Keratinocyte (primary cell): ENCODE results near the gene DMXL1. TPM values are rescaled to one million over a fixed set of nuclear protein-coding genes. Genes with fewer than 3 reads are reported as not detected.

ENCODE experiments used
- DNase-seq: peaks from one replicate; pipeline ENCODE4 v3.0.0-alpha.2; 2011; ENCODE audit warnings: low read depth, missing footprints, low spot score
- FAIRE-seq: peaks from 2 replicates; lab custom pipeline; 2011; peaks lifted over from hg19 to GRCh38; lab: Jason Lieb, UNC
- H2AFZ ChIP-seq: 2 replicates; pipeline ENCODE4 v1.6.0; 2012; ENCODE audit warnings: low read length, control low read depth, inconsistent platforms; ENCODE audit not compliant: control insufficient read depth
- H3K27ac ChIP-seq: 2 replicates; pipeline ENCODE4 v1.5.1; 2011; ENCODE audit warnings: low read length; ENCODE audit not compliant: control insufficient read depth, insufficient read depth
- H3K27me3 ChIP-seq: 3 replicates; pipeline ENCODE4 v1.6.0; 2011; ENCODE audit warnings: low read length; ENCODE audit not compliant: control insufficient read depth, insufficient read depth; ENCODE audit errors: extremely low read depth
- H3K36me3 ChIP-seq, 2 experiments: 2 replicates in 1 of 2; 3 replicates in 1 of 2; pipeline ENCODE4 v1.5.1; 2011; ENCODE audit warnings: low read length in 2 of 2, mild to moderate bottlenecking in 1 of 2; ENCODE audit not compliant: control insufficient read depth in 2 of 2, insufficient read depth in 2 of 2; ENCODE audit errors: extremely low read depth in 1 of 2
- H3K4me1 ChIP-seq: 3 replicates; pipeline ENCODE4 v1.5.1; 2011; ENCODE audit warnings: low read length; ENCODE audit not compliant: control insufficient read depth, insufficient read depth; ENCODE audit errors: extremely low read depth
- H3K4me2 ChIP-seq: 3 replicates; pipeline ENCODE4 v1.6.0; 2011; ENCODE audit warnings: low read depth, low read length; ENCODE audit not compliant: control insufficient read depth, insufficient read depth; ENCODE audit errors: extremely low read depth
- H3K4me3 ChIP-seq, 3 experiments: fragments of 200-600 bp in 1 of 3; sonication (generic) in 1 of 3; 2 replicates in 2 of 3; 3 replicates in 1 of 3; pipeline ENCODE4 v1.5.1; 2011 to 2016; ENCODE audit warnings: low read length in 3 of 3, mild to moderate bottlenecking in 3 of 3, control low read depth in 2 of 3, inconsistent platforms in 1 of 3, low read depth in 1 of 3, mixed read lengths in 1 of 3, mixed run types in 1 of 3, moderate library complexity in 1 of 3; ENCODE audit not compliant: control insufficient read depth in 2 of 3, insufficient read depth in 2 of 3; ENCODE audit errors: extremely low read depth in 1 of 3
- H3K79me2 ChIP-seq: 2 replicates; pipeline ENCODE4 v1.6.0; 2012; ENCODE audit warnings: low read length; ENCODE audit not compliant: control insufficient read depth, insufficient read depth
- H3K9ac ChIP-seq: 3 replicates; pipeline ENCODE4 v1.6.0; 2011; ENCODE audit warnings: low read length; ENCODE audit not compliant: control insufficient read depth, insufficient read depth; ENCODE audit errors: extremely low read depth
- H3K9me1 ChIP-seq: 3 replicates; pipeline ENCODE4 v1.6.0; 2011; ENCODE audit warnings: low read length; ENCODE audit not compliant: control insufficient read depth, insufficient read depth; ENCODE audit errors: extremely low read depth
- H3K9me3 ChIP-seq: 2 replicates; pipeline ENCODE4 v1.5.1; 2012; ENCODE audit warnings: low read depth, low read length; ENCODE audit not compliant: control insufficient read depth
- H4K20me1 ChIP-seq: 3 replicates; pipeline ENCODE4 v1.6.0; 2011; ENCODE audit warnings: low read length; ENCODE audit not compliant: control insufficient read depth, insufficient read depth; ENCODE audit errors: extremely low read depth
- EZH2 ChIP-seq: IDR thresholded peaks from one replicate; pipeline ENCODE4 v1.6.1; 2012; ENCODE audit warnings: inconsistent platforms, mild to moderate bottlenecking, low read length, moderate library complexity
- dilution Hi-C: fragments of 300-500 bp; cut with MboI; formaldehyde crosslinking; loops from one replicate; pipeline ENCODE4 v1.7.0; 2020; ENCODE audit warnings: low sequenced_read_pairs; ENCODE audit not compliant: extremely low pct_ligation_motif_present
- polyA plus RNA-seq, 5 experiments: library from polyadenylated mRNA; depleted of rRNA in 3 of 5; stranded (reverse) in 3 of 5; stranded (forward) in 1 of 5; unstranded in 1 of 5; fragments of >200 nt; gene quantifications; 1 replicate in 1 of 5; 2 replicates in 3 of 5; 3 replicates in 1 of 5; pipeline versions ENCODE4 v1.2.1 to v1.2.3, GENCODE V29; 2011 to 2012; ENCODE audit warnings: missing spikeins in 2 of 5, low read depth in 1 of 5, low replicate concordance in 1 of 5
- TF ChIP-seq, protein P1 (sequence below), 3 experiments: IDR thresholded peaks in 1 of 3; conservative IDR thresholded peaks in 1 of 3; optimal IDR thresholded peaks in 1 of 3; 2 replicates in 2 of 3; 3 replicates in 1 of 3; pipeline versions ENCODE3 to v1.5.1; 2011; ENCODE audit warnings: low read length in 3 of 3, mild to moderate bottlenecking in 3 of 3, moderate library complexity in 2 of 3, control low read depth in 1 of 3, inconsistent platforms in 1 of 3; ENCODE audit not compliant: insufficient read depth in 2 of 3; ENCODE audit errors: extremely low read depth in 1 of 3

Gene DMXL1
- polyA plus RNA-seq, 1 donor (not counting 4 experiments of a cell fraction or from before 2014, with no cell fraction given), result 13.1 TPM

DNA sequence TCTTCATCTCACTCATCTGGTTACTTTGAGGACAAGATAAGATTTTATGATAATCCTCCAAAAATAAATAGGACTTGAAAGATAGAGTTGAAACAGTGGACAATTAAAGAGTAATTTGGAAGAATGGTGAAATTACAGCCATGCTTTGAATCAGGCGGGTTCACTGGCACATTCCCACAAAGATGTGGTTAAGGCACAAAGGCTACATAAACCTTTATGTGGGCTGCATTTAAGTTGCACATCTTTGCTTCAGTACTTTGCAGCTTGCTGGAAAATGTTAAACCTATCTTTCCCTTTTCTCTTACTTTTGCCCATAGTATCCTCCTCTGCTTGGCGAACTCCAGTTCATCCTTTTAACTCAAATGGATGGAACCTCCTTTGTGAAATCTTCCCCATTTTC, 192.8 kb downstream of the DMXL1 start:
- no peaks in the 10 kb centered on the region for H3K9me1 ChIP-seq
- H4K20me1 ChIP-seq, result no peaks in the 10 kb centered on the region
- H3K27ac ChIP-seq, result no peak overlapping the region
- DNase-seq (no peak), FAIRE-seq (no peak)
- H2AFZ ChIP-seq, result no peak overlapping the region
- H3K79me2 ChIP-seq, result no peaks in the 10 kb centered on the region
- H3K36me3 ChIP-seq, result no peaks in the 10 kb centered on the region
- dilution Hi-C loops, result no loop called here
- H3K4me2 ChIP-seq, result no peak overlapping the region
- no peaks in the 10 kb centered on the region for H3K9me3 ChIP-seq
- no peak overlapping the region for H3K4me3 ChIP-seq
- H3K4me1 ChIP-seq, result peaks cover 5% of the 10 kb centered on the region
- TF ChIP-seq, protein P1, sequence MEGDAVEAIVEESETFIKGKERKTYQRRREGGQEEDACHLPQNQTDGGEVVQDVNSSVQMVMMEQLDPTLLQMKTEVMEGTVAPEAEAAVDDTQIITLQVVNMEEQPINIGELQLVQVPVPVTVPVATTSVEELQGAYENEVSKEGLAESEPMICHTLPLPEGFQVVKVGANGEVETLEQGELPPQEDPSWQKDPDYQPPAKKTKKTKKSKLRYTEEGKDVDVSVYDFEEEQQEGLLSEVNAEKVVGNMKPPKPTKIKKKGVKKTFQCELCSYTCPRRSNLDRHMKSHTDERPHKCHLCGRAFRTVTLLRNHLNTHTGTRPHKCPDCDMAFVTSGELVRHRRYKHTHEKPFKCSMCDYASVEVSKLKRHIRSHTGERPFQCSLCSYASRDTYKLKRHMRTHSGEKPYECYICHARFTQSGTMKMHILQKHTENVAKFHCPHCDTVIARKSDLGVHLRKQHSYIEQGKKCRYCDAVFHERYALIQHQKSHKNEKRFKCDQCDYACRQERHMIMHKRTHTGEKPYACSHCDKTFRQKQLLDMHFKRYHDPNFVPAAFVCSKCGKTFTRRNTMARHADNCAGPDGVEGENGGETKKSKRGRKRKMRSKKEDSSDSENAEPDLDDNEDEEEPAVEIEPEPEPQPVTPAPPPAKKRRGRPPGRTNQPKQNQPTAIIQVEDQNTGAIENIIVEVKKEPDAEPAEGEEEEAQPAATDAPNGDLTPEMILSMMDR (optimal IDR thresholded peaks at IDR 0.05 in 1 of 3, IDR thresholded peaks at IDR 0.05 in 1 of 3, conservative IDR thresholded peaks at IDR 0.05 in 1 of 3; ENCODE audit: extremely low read depth in 1 of 3, insufficient read depth in 2 of 3, low read length in 3 of 3), result no peak
- no peak for TF ChIP-seq EZH2
- H3K27me3 ChIP-seq, result no peaks in the 10 kb centered on the region
- no peak overlapping the region for H3K9ac ChIP-seq

DNA sequence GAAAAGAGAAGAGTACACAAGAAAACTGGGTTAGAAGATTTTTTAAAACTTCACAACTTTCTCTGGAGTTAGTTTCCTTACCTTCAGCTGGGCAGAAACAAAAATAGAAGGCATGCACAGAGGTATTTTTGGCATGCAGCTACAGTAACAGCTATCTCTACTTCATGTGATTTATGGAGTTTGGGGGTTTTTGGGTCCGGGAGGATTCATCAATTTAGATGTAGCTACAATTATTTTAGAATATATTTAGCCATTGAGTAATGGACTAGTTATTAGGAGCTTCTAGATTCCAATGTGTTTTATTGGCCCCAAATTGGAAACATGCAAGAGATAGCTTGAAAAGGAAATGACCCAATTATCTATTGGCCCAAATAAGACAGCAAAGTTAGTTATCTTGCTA, 193.3 kb downstream of the DMXL1 start:
- Histone ChIP-seq H3K4me3 (no peak overlapping the region), H3K79me2 (peaks cover 3% of the 10 kb centered on the region), H3K4me1 (peaks cover 7% of the 10 kb centered on the region), H3K9me3 (no peaks in the 10 kb centered on the region), H3K4me2 (no peak overlapping the region), H3K9ac (no peak overlapping the region), H3K27ac (no peak overlapping the region), H2AFZ (no peak overlapping the region), H4K20me1 (no peaks in the 10 kb centered on the region), H3K36me3 (no peaks in the 10 kb centered on the region), H3K9me1 (no peaks in the 10 kb centered on the region), H3K27me3 (no peaks in the 10 kb centered on the region)
- dilution Hi-C loops, result no loop called here
- TF ChIP-seq EZH2, result no peak
- TF ChIP-seq, protein P1 (optimal IDR thresholded peaks at IDR 0.05 in 1 of 3, IDR thresholded peaks at IDR 0.05 in 1 of 3, conservative IDR thresholded peaks at IDR 0.05 in 1 of 3; ENCODE audit: extremely low read depth in 1 of 3, insufficient read depth in 2 of 3, low read length in 3 of 3), result no peak
- DNase-seq (no peak), FAIRE-seq (no peak)
